Natural killer cell (primary cell): ENCODE data around the gene HPCA. TPM values are rescaled to one million over a fixed set of nuclear protein-coding genes. Genes with fewer than 3 reads are reported as not detected.
A peak's percentile ranks its signal among the peaks of the same experiment; 100 is the strongest.

Experiments
- ATAC-seq, 3 donors: fragments of 150-1000 bp in 2 of 3; fragments of 200-7000 bp in 1 of 3; cut with Tn5 transposase; 1 replicate in 1 of 3; 2 replicates in 2 of 3; pipeline ENCODE4 v1.10.0; 2021; ENCODE audit warnings: mild to moderate bottlenecking in 2 of 3, moderate library complexity in 2 of 3
- DNase-seq, 2 donors: peaks; one replicate each; pipeline versions ENCODE4 v3.0.0 to v3.0.0-alpha.2; 2013 to 2021; ENCODE audit warnings: mixed read lengths in 1 of 2
- H3K27ac ChIP-seq: one replicate; pipeline ENCODE4 v1.5.1; 2013; ENCODE audit warnings: mild to moderate bottlenecking, low read length
- H3K27me3 ChIP-seq: one replicate; pipeline ENCODE4 v1.6.1; 2013; ENCODE audit warnings: low read length; ENCODE audit not compliant: control insufficient read depth, insufficient read depth
- H3K36me3 ChIP-seq: one replicate; pipeline ENCODE4 v1.6.1; 2013; ENCODE audit warnings: low read length; ENCODE audit not compliant: control insufficient read depth, insufficient read depth
- H3K4me1 ChIP-seq: one replicate; pipeline ENCODE4 v1.6.1; 2013; ENCODE audit warnings: low read length; ENCODE audit not compliant: control insufficient read depth, insufficient read depth
- H3K4me3 ChIP-seq: one replicate; pipeline ENCODE4 v1.5.1; 2013; ENCODE audit warnings: low read length
- H3K9me3 ChIP-seq: one replicate; pipeline ENCODE4 v1.6.1; 2013; ENCODE audit warnings: low read length; ENCODE audit not compliant: control insufficient read depth, insufficient read depth
- H3K27ac Mint-ChIP-seq, 2 donors: one replicate each; pipeline ENCODE4 v1.8.0; 2022; ENCODE audit warnings: mild to moderate bottlenecking in 2 of 2, mixed read lengths in 2 of 2, moderate library complexity in 1 of 2
- H3K27me3 Mint-ChIP-seq, 2 donors: one replicate each; pipeline ENCODE4 v1.8.0; 2022; ENCODE audit warnings: low read depth in 2 of 2, mixed read lengths in 2 of 2
- H3K36me3 Mint-ChIP-seq: one replicate; pipeline ENCODE4 v1.8.0; 2022; ENCODE audit warnings: mixed read lengths
- H3K4me1 Mint-ChIP-seq, 2 donors: one replicate each; pipeline ENCODE4 v1.8.0; 2022; ENCODE audit warnings: mixed read lengths in 2 of 2
- H3K4me3 Mint-ChIP-seq: one replicate; pipeline ENCODE4 v1.8.0; 2022; ENCODE audit warnings: mild to moderate bottlenecking, moderate library complexity, mixed read lengths
- H3K9me3 Mint-ChIP-seq, 2 donors: one replicate each; pipeline ENCODE4 v1.8.0; 2022; ENCODE audit warnings: mixed read lengths in 2 of 2
- CTCF ChIP-seq: fragments of 200-600 bp; IDR thresholded peaks from one replicate; pipeline ENCODE4 v1.8.0; 2022; ENCODE audit warnings: antibody characterized with exemption
- WGBS: methylation state at CpG from one replicate; pipeline ENCODE4 v1.1.7; 2013; ENCODE audit warnings: missing lambda C conversion rate; ENCODE audit not compliant: insufficient coverage; 5-methylcytosine and 5-hydroxymethylcytosine counted together
- intact Hi-C: fragments of 100-400 bp; cut with micrococcal nuclease; formaldehyde crosslinking; loops from one replicate; pipeline ENCODE4 v1.14.2; 2022
- total RNA-seq, 4 donors: library from RNA; stranded (reverse); fragments of 120-200 nt in 1 of 4; gene quantifications; one replicate each; pipeline versions ENCODE4 v1.2.3 to v1.2.4, GENCODE V29; 2013 to 2022

The HPCA gene
- total RNA-seq, 3 donors from 2014 or later (not counting 1 experiment from before 2014, with no cell fraction given) = 0.59 TPM; not detected in 2

GRCh38 chr1:32939655-32940371 lies 53.5 kb downstream of the HPCA start:
- Mint-ChIP-seq H3K36me3 (peaks cover 35% of the 10 kb centered on the region), H3K27me3 (no peaks in the 10 kb centered on the region), H3K9me3 (no peaks in the 10 kb centered on the region), H3K27ac (peak overlapping the region; percentile 5 to 43), H3K4me1 (peaks cover 16 to 20% of the 10 kb centered on the region in 2 donors), H3K4me3 (no peak overlapping the region)
- intact Hi-C loops = no loop called here
- DNase-seq = no peak
- peaks cover 75% of the 10 kb centered on the region for H3K36me3 ChIP-seq
- no peaks in the 10 kb centered on the region for H3K9me3 ChIP-seq
- no peaks in the 10 kb centered on the region for H3K27me3 ChIP-seq
- WGBS = 85% methylated on average over 4 of the region's 4 CpGs
- TF ChIP-seq CTCF = no peak
- no peak overlapping the region for H3K27ac ChIP-seq
- H3K4me1 ChIP-seq = peaks cover 6% of the 10 kb centered on the region
- H3K4me3 ChIP-seq = no peak overlapping the region
- ATAC-seq = peak; percentile 18 to 26 (median 25)

- Mint-ChIP-seq H3K27me3 (no peaks in the 10 kb centered on the region), H3K9me3 (no peaks in the 10 kb centered on the region), H3K27ac (peak overlapping the region in 1 of 2 donors; percentile 29), H3K4me1 (peaks cover 21 to 25% of the 10 kb centered on the region in 2 donors), H3K36me3 (peaks cover 14% of the 10 kb centered on the region), H3K4me3 (no peak overlapping the region)
- no peak for ATAC-seq
- no peak for DNase-seq
- no peaks in the 10 kb centered on the region for H3K9me3 ChIP-seq
- TF ChIP-seq CTCF = no peak
- H3K27me3 ChIP-seq = no peaks in the 10 kb centered on the region
- no peak overlapping the region for H3K27ac ChIP-seq
- H3K36me3 ChIP-seq = peaks cover 76% of the 10 kb centered on the region
- H3K4me1 ChIP-seq = peaks cover 6% of the 10 kb centered on the region
- no peak overlapping the region for H3K4me3 ChIP-seq
- intact Hi-C loops = no loop called here
These were observed 57.9 kb downstream of the HPCA start for GRCh38 chr1:32944180-32944579.

Other genes starting within 250 kb of the HPCA start
- 10 to 100 TPM; 46.1 to 62.2 (median 55.6) TPM for gene ZBTB8OS, start 235.9 kb upstream of the HPCA start, total RNA-seq
- gene RBBP4, start 235.3 kb upstream of the HPCA start, total RNA-seq = 100 to 1,000 TPM; 199 to 241 (median 224) TPM
- gene SYNC, start 183.7 kb upstream of the HPCA start, total RNA-seq = not detected
- 100 to 1,000 TPM; 163 to 223 (median 197) TPM for gene YARS1, start 69.1 kb upstream of the HPCA start, total RNA-seq
- gene S100PBP, start 68.8 kb upstream of the HPCA start, total RNA-seq = 100 to 1,000 TPM in 1 of 3 donors, 10 to 100 TPM in 2; 84.5 to 114 (median 85.5) TPM
- under 1 TPM in 1 of 3 donors, not detected in 2; 0.36 TPM for gene FNDC5, start 15.6 kb upstream of the HPCA start, total RNA-seq
- not detected for gene TMEM54, start 14.9 kb downstream of the HPCA start, total RNA-seq
- gene RNF19B, start 78.3 kb downstream of the HPCA start, total RNA-seq = 100 to 1,000 TPM in 1 of 3 donors, 10 to 100 TPM in 2; 44.2 to 110 (median 54.3) TPM
- gene AK2, start 150.4 kb downstream of the HPCA start, total RNA-seq = 10 to 100 TPM; 64.8 to 94.0 (median 67.1) TPM
- 1 to 10 TPM; 1.9 to 5.1 (median 4.1) TPM for gene AZIN2, start 194.7 kb downstream of the HPCA start, total RNA-seq